ENCODE results near the gene TRMT5. TPM values are rescaled to one million over a fixed set of nuclear protein-coding genes. Genes with fewer than 3 reads are reported as not detected.

TRMT5 gene
- total RNA-seq, 2 donors from 2014 or later, result 12.5 to 12.9 TPM

DNA sequence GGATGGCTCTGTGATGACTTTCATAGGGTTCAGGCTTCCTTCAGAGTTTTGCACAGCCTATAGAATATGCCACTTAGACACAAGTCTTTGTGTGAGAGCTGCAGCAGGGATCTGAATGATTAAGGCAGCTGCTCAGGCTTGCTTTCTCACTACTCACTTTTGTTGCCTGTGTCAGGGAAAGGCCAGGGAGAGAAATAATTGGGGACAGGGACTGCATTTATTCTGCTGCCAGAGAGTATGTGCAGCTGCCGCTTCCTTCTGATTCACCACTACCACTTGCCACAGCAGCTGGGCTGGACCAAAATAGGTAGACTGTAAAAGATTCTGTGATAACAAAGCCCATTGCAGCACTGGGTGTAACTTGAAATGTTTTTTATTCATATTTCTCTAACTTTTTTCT is 49.7 kb downstream of the TRMT5 start:
- DNase-seq (ENCODE audit: low spot score in 2 of 2) (no peak), ATAC-seq (no peak)
- Mint-ChIP-seq H3K27ac (no peak overlapping the region), H3K36me3 (peaks cover 7 to 8% of the 10 kb centered on the region in 2 donors), H3K9me3 (peaks cover 0 to 6% of the 10 kb centered on the region in 2 donors)

DNA sequence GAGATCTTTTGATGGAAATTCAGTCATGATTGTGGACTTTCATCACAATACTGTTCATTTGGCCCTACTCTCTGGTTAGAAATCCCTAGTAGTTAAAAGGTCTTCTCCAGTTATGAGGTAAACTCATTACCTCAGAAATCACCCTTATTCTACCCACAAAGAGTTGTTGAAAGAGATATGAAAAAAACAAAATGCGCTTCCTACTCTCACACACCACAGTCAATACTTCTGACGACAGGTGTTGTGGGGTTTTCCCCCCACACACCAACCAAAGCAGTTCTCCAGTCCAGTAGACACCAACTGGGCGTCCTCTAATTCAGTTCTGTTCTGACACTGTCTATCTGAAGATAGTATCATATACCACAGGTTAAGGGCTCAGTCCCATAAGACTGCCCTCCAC is 54.9 kb downstream of the TRMT5 start:
- no peak for ATAC-seq
- no peak for DNase-seq (ENCODE audit: low spot score in 2 of 2)
- Mint-ChIP-seq H3K9me3 (no peaks in the 10 kb centered on the region), H3K36me3 (no peaks in the 10 kb centered on the region), H3K27ac (no peak overlapping the region)

DNA sequence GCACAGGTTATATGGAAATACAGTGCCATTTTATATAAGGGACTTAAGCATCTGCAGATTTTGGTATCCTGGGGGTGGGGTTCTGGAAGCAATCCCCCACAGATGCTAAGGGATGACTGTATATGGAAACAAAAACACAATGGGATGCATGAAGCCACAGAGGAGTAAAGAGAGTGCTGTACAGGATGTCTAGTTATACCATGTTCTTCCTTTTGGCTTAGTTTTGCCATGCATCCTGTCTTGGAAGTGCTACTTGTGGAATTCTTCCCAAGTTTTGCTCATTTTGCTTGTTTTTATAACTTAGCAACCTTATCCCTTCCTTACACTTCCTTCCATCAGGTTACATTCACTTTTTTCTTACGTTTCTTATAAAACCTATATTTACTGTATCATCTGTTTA is 55.6 kb downstream of the TRMT5 start:
- no peak for ATAC-seq
- no peak overlapping the region for H3K27ac Mint-ChIP-seq

DNA sequence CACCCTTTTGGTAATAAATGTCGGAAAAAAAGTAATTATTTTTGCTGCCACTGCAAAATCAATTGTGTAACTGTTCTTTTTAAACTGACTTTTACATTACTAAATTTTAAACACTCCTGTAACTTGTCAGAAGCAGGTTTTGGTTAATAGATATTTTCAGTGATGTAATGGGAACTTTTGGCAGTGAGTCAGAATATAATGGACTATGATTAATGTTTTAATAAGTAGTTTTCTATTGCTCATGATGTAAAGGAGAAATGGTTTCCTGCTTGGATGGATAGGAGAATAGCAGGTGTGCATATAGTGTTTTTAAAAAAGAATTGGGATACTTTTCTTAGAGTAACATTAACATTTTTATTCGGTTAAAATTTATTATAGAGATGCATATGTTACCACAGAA is 58.8 kb downstream of the TRMT5 start:
- H3K27ac Mint-ChIP-seq, result no peak overlapping the region
- ATAC-seq, result no peak
- peaks cover 6 to 9% of the 10 kb centered on the region in 2 donors for H3K36me3 Mint-ChIP-seq
- DNase-seq (ENCODE audit: low spot score in 2 of 2), result no peak
- H3K9me3 Mint-ChIP-seq, result no peaks in the 10 kb centered on the region

More for the DNA sequence above, 55.6 kb downstream of the TRMT5 start:
- Mint-ChIP-seq H3K9me3 (no peaks in the 10 kb centered on the region), H3K36me3 (no peaks in the 10 kb centered on the region)
- no peak for DNase-seq (ENCODE audit: low spot score in 2 of 2)

Other genes with a start within 250 kb of the TRMT5 start
- gene MNAT1, start 246.3 kb downstream of the TRMT5 start, total RNA-seq, result 10 to 100 TPM; 11.8 to 38.0 TPM
- 1 to 10 TPM; 5.5 to 7.6 TPM for gene SLC38A6, start 166 bp upstream of the TRMT5 start, total RNA-seq